Measurements from ENCODE around the gene SLC2A1. TPM values are rescaled to one million over a fixed set of nuclear protein-coding genes. Genes with fewer than 3 reads are reported as not detected.

The SLC2A1 gene
- total RNA-seq, 1 donor from 2014 or later: 1,905 TPM

GRCh38 chr1:42973286-42973685 lies 14.6 kb upstream of the SLC2A1 start:
- H3K4me3 ChIP-seq (ENCODE audit: low read depth, low read length): no peak overlapping the region
- DNase-seq (ENCODE audit: low read depth): no peak
- no peak for TF ChIP-seq CTCF (IDR thresholded peaks at IDR 0.05; ENCODE audit: insufficient read depth, low read length, severe bottlenecking)
- peaks cover 16% of the 10 kb centered on the region for H3K36me3 ChIP-seq (ENCODE audit: control insufficient read depth, insufficient read depth, low read length)
- FAIRE-seq: no peak
- no peaks in the 10 kb centered on the region for H3K27me3 ChIP-seq (ENCODE audit: control insufficient read depth, insufficient read depth, low read length)

GRCh38 chr1:42971841-42972291 lies 13.2 kb upstream of the SLC2A1 start:
- no peak for FAIRE-seq
- no peaks in the 10 kb centered on the region for H3K27me3 ChIP-seq (ENCODE audit: control insufficient read depth, insufficient read depth, low read length)
- no peak for DNase-seq (ENCODE audit: low read depth)
- peaks cover 16% of the 10 kb centered on the region for H3K36me3 ChIP-seq (ENCODE audit: control insufficient read depth, insufficient read depth, low read length)
- TF ChIP-seq CTCF (IDR thresholded peaks at IDR 0.05; ENCODE audit: insufficient read depth, low read length, severe bottlenecking): no peak
- H3K4me3 ChIP-seq (ENCODE audit: low read depth, low read length): no peak overlapping the region

GRCh38 chr1:42970143-42970542 lies 11.5 kb upstream of the SLC2A1 start:
- FAIRE-seq: no peak
- Histone ChIP-seq H3K4me3 (ENCODE audit: low read depth, low read length) (no peak overlapping the region), H3K36me3 (ENCODE audit: control insufficient read depth, insufficient read depth, low read length) (peaks cover 14% of the 10 kb centered on the region), H3K27me3 (ENCODE audit: control insufficient read depth, insufficient read depth, low read length) (no peaks in the 10 kb centered on the region)
- DNase-seq (ENCODE audit: low read depth): no peak
- no peak for TF ChIP-seq CTCF (IDR thresholded peaks at IDR 0.05; ENCODE audit: insufficient read depth, low read length, severe bottlenecking)

GRCh38 chr1:42968654-42969053 lies 10.0 kb upstream of the SLC2A1 start:
- FAIRE-seq (no peak), DNase-seq (ENCODE audit: low read depth) (no peak)
- H3K4me3 ChIP-seq (ENCODE audit: low read depth, low read length): no peak overlapping the region
- H3K27me3 ChIP-seq (ENCODE audit: control insufficient read depth, insufficient read depth, low read length): no peaks in the 10 kb centered on the region
- peaks cover 6% of the 10 kb centered on the region for H3K36me3 ChIP-seq (ENCODE audit: control insufficient read depth, insufficient read depth, low read length)
- no peak for TF ChIP-seq CTCF (IDR thresholded peaks at IDR 0.05; ENCODE audit: insufficient read depth, low read length, severe bottlenecking)

GRCh38 chr1:42966688-42967612 lies 8.3 kb upstream of the SLC2A1 start:
- no peak for TF ChIP-seq CTCF (IDR thresholded peaks at IDR 0.05; ENCODE audit: insufficient read depth, low read length, severe bottlenecking)
- DNase-seq (ENCODE audit: low read depth) (peak; percentile 98), FAIRE-seq (peak; percentile 50)
- peaks cover 4% of the 10 kb centered on the region for H3K36me3 ChIP-seq (ENCODE audit: control insufficient read depth, insufficient read depth, low read length)
- no peaks in the 10 kb centered on the region for H3K27me3 ChIP-seq (ENCODE audit: control insufficient read depth, insufficient read depth, low read length)
- no peak overlapping the region for H3K4me3 ChIP-seq (ENCODE audit: low read depth, low read length)
